Measurements from ENCODE around the gene CYGB.
"Not testable (repeated sequence)": the region's sequence is repeated elsewhere in the genome, so short reads cannot be mapped to it uniquely, and the experiment has no call there.

Gene CYGB

GRCh38 chr17:76564991-76565727 lies 27.6 kb upstream of the CYGB start:
- ChIA-PET POLR2A (interaction anchor here (0.6 to 1.9 kb wide), 12 partner anchors 9 to 268 kb away, joined by 3 to 12 read pairs (median 4); partner anchors contain the start of gene ST6GALNAC2), CTCF (interaction anchor here (0.7 to 3.3 kb wide), 4 partner anchors 8 to 150 kb away, joined by 4 to 25 read pairs (median 6); no protein-coding TSS in a partner anchor)
- not testable (repeated sequence) for H3K4me3 ChIP-seq (ENCODE audit: low read depth, low read length); H3K4me1 ChIP-seq (ENCODE audit: control insufficient read depth, insufficient read depth, low read length); H3K9me3 ChIP-seq (ENCODE audit: control insufficient read depth, insufficient read depth, low read depth, low read length)
- peak overlapping the region; percentile 34 for H3K27ac ChIP-seq (ENCODE audit: extremely low read depth, low read depth, low read length)
- peaks cover 35 to 72% of the 10 kb centered on the region in 2 experiments for H3K36me3 ChIP-seq (ENCODE audit: control insufficient read depth in 2 of 2, insufficient read depth in 1 of 2, low read length in 2 of 2)
- peak; percentile 92 for TF ChIP-seq TSHZ1 (tag by site-specific recombination; IDR thresholded peaks at IDR 0.05; ENCODE audit: borderline replicate concordance)
- TF ChIP-seq ZBTB21 (tag by site-specific recombination; IDR thresholded peaks at IDR 0.05), result peak; percentile 98
- TF ChIP-seq GLIS1 (tag by site-specific recombination; IDR thresholded peaks at IDR 0.05), result peak; percentile 74
- peak; percentile 57 for TF ChIP-seq SP3 (tag by site-specific recombination; IDR thresholded peaks at IDR 0.05)
- TF ChIP-seq ZNF394 (tag by site-specific recombination; IDR thresholded peaks at IDR 0.05; ENCODE audit: borderline replicate concordance), result peak; percentile 66; the same call in 1 of the 2 replicates
- TF ChIP-seq ZNF837 (tag by site-specific recombination; IDR thresholded peaks at IDR 0.05), result 0 out of 2 replicates have a peak, but pooled peaks have one; percentile 22
- peak; percentile 92 for TF ChIP-seq INSM2 (tag by site-specific recombination; IDR thresholded peaks at IDR 0.05)
- TF ChIP-seq PRDM10 (tag by site-specific recombination; IDR thresholded peaks at IDR 0.05), result peak; percentile 60
- TF ChIP-seq BCL11A (tag by site-specific recombination; IDR thresholded peaks at IDR 0.05; ENCODE audit: low read depth), result peak; percentile 74
- 0 out of 2 replicates have a peak, but pooled peaks have one; percentile 30 for TF ChIP-seq ZBTB1 (tag by site-specific recombination; IDR thresholded peaks at IDR 0.05)
- peak; percentile 70 for TF ChIP-seq ZNF580 (tag by site-specific recombination; IDR thresholded peaks at IDR 0.05)
- TF ChIP-seq ZEB2 (tag by site-specific recombination; IDR thresholded peaks at IDR 0.05), result peak; percentile 91
- TF ChIP-seq ZNF501 (tag by site-specific recombination; IDR thresholded peaks at IDR 0.05), result peak; percentile 26; the same call in 1 of the 2 replicates
- TF ChIP-seq ZNF184 (tag by site-specific recombination; IDR thresholded peaks at IDR 0.05), result peak; percentile 42; the same call in 1 of the 2 replicates
- peak; percentile 37; the same call in 1 of the 2 replicates for TF ChIP-seq KLF1 (tag by site-specific recombination; IDR thresholded peaks at IDR 0.05)
- TF ChIP-seq ZNF600 (tag by site-specific recombination; IDR thresholded peaks at IDR 0.05), result peak; percentile 97
- TF ChIP-seq ZNF24 (tag by site-specific recombination; IDR thresholded peaks at IDR 0.05), result peak; percentile 83
- TF ChIP-seq ZNF843 (tag by site-specific recombination; IDR thresholded peaks at IDR 0.05), result peak; percentile 80
- TF ChIP-seq ATF2 (tag by site-specific recombination; IDR thresholded peaks at IDR 0.05; ENCODE audit: low read depth), result peak; percentile 99
- TF ChIP-seq ZSCAN30 (tag by site-specific recombination; IDR thresholded peaks at IDR 0.05), result peak; percentile 44; the same call in 1 of the 2 replicates
- TF ChIP-seq HIC1 (tag by site-specific recombination; IDR thresholded peaks at IDR 0.05), result peak; percentile 90
- TF ChIP-seq GLIS2 (tag by site-specific recombination; IDR thresholded peaks at IDR 0.05), result peak; percentile 72
- peak; percentile 20; the same call in 1 of the 2 replicates for TF ChIP-seq ZNF391 (tag by site-specific recombination; IDR thresholded peaks at IDR 0.05; ENCODE audit: borderline replicate concordance, low read depth)
- peak; percentile 68 for TF ChIP-seq FEZF1 (tag by site-specific recombination; IDR thresholded peaks at IDR 0.05)
